Astrocyte (in vitro differentiated cells and primary cell): ENCODE measurements around the gene ARL4C.

Experiments
- EZH2 ChIP-seq: IDR thresholded peaks from 2 replicates; pipeline ENCODE4 v1.6.1; 2012; ENCODE audit warnings: mild to moderate bottlenecking, low read length, inconsistent platforms; ENCODE audit not compliant: insufficient read depth
- TF ChIP-seq, protein P1 (sequence below): IDR thresholded peaks from 2 replicates; pipeline ENCODE4 v1.5.1; 2011; ENCODE audit warnings: low read depth, mild to moderate bottlenecking, inconsistent platforms, low read length, moderate library complexity; ENCODE audit not compliant: insufficient read depth

DNA sequence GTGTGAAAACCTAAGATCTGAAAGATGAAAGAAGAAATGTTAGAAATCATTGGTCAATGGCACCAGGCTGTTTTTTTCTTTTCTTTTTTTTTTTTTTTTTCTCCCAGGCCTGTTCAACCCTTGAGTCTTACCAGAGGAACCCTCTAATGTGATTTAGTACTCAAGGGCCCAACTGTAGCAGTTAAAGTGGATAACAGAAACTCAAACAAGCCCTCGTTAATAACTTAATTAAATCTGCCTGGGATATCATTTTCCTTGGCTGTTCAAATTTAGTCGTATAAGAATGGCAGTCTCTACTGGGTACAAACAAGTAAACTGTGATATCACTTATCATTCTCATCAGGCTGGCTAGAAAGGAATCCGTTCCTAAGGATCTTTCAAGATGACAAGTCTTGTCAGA lies 16.5 kb downstream of the ARL4C start:
- TF ChIP-seq, protein P1, sequence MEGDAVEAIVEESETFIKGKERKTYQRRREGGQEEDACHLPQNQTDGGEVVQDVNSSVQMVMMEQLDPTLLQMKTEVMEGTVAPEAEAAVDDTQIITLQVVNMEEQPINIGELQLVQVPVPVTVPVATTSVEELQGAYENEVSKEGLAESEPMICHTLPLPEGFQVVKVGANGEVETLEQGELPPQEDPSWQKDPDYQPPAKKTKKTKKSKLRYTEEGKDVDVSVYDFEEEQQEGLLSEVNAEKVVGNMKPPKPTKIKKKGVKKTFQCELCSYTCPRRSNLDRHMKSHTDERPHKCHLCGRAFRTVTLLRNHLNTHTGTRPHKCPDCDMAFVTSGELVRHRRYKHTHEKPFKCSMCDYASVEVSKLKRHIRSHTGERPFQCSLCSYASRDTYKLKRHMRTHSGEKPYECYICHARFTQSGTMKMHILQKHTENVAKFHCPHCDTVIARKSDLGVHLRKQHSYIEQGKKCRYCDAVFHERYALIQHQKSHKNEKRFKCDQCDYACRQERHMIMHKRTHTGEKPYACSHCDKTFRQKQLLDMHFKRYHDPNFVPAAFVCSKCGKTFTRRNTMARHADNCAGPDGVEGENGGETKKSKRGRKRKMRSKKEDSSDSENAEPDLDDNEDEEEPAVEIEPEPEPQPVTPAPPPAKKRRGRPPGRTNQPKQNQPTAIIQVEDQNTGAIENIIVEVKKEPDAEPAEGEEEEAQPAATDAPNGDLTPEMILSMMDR = no peak
- no peak for TF ChIP-seq EZH2
